Suppressor macrophage (primary cell): ENCODE results near the gene HSD11B2.
A peak's percentile ranks its signal among the peaks of the same experiment; 100 is the strongest.

ENCODE experiments used
- DNase-seq, 4 experiments: peaks; one replicate each; pipeline ENCODE4 v3.0.0-alpha.2; 2020 to 2022

HSD11B2 gene

DNA sequence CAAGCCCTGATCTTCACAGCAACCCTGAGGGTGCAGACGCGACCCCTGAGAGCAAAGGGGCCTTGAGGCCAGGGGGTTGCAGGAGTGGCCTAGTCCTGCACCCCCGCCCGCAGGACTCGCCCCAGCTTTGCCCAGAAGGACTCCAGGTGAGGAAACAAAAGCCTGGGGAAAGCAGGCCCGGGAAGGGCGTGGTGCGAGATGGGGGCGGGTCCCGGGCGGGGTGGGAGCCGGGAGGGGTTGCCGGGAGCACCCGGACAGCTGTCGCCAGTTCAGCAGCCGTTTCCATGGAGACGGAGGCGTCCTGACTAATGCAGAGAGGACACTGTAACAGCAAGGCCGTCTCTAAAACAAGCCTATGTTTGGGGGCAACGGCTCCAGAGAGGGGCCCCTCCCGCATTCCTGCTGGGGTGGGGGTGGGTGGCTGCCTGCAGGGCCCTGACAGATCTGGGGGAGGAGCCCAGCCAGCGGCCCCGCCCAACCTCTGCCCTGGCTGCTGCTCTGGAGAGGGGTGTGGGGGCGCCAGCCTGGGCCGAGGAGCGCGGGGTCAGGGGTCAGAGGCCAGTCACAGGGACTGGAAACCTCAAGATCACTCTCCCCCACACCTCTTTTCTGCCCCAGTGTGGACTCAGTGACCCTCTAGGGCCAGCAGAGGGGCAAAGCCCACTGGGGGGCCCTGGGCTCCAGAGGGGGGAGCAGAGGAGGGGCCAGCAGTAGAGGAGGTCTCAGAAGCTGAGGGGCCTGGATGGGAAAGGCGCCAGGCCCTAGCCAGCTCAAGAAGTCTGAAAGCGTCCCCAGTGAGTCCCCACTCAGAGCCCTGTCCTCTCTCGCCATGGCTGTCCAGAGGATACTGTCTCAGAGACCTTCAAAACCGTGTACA is 34.5 kb upstream of the HSD11B2 start:
- DNase-seq, result peak in 1 of 4 experiments; percentile 26

DNA sequence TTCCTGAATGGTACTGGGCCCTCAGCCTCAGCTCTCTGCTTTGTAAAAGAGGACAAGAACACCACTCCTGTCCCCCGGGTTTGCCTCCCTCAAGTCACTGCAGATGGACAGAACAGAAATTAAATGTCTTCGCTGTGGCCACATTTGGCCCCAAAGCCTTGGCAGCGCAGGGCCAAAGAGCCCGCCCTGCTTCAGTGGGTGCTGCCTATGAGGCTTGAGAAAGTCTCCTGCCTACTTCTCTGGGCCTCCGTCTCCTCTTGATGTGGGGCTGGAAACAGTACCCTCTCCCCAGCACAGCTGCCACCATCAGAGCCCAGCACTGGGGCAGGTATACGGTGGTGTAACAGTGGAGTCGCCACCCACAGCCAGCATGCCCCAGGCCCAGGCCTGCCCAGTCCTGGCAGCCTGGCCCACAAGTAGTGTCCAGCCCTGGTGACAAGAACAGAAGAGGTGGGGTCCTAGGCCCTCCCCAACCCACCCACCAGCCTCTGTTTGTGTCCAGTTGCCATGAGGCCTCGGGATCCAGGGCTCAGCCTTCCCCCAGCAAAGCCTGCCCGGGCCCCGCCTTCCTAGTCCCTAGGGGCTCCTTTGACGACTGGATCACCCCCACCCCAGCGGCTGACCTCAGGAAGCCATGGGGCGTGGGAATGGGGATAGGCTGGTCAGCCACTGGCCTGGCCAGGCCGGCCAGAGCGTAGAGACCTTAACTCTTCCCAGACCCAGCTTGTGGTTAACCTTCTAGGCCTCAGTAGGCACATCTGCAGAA is 33.7 kb upstream of the HSD11B2 start:
- DNase-seq, result no peak

DNA sequence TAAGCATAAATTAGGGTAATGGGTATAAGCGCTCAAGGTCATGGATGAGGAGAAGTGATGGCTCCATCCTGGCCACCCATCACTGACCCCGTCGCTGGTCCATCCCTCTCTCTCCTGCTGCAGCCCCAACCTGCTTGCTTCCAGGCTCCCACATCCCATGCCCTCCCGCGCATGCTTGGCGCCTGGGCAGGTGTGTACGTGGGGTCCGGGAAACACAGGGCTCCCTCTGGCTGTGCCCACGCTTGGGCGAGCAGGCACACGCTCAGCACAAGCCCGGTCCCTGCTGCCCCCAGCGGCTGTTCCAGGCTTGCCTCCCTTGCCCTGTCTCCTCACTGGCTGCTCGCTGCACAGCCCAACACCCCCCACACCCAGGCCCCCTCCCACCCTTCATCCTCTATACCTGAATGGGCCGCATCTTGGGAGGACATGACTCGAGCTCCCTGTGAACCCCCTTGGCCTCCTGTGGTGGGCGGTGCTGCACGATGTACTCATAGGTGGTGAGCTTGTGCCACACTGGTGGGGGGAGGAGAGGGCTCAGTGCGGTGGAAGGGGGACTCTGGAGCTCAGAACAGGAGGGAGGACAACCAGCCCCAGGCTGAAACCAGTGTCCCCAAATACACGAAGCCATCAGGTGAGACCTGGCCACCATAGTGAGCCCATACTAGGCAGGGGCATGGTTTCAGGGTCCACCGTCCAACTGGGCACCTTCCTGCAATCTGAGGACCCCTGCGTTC is 32.9 kb upstream of the HSD11B2 start:
- DNase-seq, result no peak

DNA sequence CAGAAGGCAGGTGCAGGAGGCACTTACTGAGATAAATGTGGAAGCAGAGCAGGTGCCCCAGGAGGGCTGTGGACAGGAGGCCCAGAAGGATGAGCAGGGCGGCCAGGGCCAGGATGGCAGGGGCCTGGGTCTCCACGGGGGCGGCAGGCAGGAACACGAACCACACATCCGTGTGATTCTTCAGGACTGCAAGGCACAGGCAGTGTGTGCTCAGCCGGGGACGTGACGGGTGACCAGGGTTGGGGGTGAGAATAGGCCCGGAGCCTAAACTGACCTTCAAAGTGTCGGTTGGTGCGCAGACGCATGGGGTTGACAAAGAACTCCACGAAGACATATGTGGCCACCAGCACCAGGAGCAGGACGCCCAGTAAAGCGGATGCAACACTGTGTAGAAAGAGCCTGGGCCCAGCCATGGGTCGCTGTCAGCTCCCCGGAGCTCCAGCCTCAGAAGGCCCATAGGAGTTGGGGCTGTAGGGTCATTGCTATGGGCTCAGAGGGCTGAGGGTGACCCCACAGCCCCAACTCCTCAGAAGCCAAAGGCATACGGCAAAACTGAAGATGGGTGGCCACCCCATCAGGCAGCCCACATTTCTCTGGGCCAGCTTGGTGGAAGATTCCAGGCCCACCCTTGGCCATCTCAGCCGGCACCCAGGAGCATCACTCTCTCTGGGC is 32.2 kb upstream of the HSD11B2 start:
- DNase-seq, result no peak

DNA sequence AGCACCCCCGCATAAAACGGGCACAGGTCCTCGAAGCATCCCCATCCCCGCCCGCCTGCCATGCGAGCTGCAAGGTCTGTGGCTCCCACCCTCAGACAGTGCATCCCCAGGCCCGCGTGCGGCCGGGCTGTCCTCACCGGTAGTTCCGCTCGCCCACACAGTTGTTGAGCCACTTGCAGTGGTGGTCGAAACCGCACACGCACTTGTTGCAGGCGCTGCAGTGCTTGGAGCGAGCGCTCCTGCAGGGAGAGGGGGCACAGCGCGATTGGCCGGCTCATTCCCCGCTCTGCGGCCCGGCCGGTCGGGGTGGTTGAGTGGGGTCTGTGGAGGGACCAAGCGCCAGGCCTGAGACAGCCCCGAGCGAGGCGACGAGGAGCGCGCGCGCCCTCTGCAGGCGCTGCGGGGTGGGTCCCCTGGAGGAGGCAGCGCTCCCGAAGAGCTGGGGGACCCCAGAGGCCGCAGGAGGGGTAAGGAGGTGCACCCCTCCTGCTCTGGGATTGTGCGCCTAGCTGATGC is 31.6 kb upstream of the HSD11B2 start:
- DNase-seq, result peak; percentile 52 to 79 (median 68)

DNA sequence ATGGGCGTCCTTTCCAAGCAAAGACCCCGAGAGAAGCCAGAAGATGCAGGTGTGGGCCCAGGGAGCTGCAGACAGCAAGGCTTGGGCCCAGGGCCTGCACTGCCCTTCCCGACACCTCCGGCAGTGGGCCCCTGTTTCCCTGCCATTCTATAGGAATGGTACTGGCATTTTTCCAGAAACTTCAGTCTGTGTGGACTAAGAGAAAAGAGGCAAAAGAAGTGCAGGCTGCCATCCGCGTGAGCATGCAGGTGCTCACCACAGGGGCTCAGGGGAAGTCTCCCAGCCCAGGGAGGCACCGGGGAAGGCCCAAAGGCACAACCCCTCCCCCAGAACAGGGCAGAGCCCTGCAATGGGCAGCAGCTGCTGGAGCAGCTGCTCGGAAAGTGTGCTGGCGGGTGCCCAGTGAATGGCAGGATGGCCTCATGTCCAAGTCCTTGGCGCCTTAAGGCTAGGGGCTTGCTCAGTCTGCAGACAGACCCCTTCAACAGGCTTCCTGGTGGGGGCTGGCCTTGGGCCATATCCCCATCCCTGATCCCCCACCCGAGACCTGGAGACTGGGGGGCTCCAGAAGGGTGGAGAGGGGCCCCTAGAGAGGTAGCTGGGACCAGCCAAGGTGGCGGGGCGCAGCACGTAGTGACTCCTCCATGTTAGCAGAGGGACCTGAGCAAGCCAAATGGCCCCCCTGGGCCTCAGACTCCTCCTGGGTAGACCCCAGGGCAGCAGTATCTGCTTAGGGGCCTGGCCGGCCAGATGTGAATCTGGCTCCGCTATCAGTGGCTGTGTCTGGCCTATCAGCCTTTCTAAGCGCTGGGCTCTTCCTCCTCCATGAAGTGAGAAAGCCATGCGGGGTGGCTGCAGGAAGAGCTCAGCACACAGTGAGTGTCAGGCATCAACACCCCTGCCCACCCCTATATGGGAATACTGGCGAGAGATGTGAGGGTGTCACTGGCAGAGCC is 30.9 kb upstream of the HSD11B2 start:
- DNase-seq, result no peak

DNA sequence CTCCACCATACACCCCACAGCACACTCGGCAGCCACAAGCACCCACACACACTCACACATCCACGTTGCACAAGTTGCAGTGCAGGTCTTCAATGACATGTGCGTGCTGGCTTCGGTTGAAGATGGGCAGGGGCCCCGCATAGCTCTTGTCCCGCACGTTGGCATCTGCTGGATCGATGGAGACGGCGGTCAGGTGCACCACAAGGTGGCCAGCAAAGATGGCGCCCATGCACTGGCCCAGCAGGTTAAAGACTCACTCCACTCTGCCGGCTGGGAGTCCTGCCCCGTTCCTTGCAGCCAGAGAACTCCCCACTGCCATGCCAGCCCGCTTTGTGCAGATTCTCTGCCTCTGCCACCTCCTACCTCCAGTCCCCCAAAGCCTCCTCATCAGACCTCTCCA is 30.0 kb upstream of the HSD11B2 start:
- no peak for DNase-seq

DNA sequence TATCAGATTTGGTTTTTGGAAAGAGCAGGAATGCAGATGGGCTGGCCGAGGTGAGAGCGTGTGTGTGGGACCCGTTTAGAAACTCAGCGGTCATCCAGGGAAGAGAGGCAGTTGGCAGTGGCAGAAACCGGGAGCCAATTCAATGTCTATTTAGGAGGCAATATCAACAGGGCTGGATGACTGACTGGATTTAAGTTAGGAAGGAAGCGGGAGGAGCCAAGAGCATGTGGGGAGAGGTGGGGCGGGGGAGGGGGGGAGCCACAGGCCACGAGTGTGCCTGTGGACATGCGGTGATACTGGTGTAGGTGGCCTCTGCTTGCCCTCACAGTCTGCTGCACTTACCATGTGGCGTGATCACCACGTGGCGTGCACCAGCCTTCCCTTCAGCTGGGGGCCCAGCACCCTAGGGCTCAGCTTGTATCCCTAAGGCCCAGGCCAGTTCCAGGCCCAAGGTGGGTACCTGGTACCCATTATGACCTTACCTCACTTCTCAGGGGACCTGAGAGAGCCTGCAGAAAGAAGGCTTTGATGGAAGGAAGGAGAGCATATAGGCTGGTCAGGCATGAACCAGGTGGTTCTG is 26.9 kb upstream of the HSD11B2 start:
- no peak for DNase-seq

DNA sequence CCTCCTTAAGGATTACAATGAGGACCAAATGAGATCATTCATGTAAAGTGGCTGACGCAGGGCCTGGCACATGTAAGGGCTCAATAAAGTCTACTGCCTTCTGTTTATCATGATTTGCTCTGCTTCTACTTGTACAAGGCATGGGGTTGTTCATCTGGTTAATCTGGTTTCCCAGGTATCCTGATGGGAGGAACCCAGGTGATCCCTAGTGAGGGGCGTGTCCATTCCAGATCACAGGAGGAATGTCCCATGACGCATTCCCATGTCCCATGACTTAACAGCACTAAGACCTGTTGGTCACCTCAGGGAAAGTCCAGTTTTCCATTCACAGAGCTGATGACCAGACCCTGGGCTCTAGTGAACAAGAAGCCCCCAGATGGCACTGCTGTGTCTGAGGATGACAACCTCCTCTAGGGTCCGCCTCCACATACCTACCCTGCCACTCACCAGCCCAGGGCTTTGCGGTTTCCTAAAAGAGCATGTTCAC is 26.1 kb upstream of the HSD11B2 start:
- DNase-seq, result no peak

DNA sequence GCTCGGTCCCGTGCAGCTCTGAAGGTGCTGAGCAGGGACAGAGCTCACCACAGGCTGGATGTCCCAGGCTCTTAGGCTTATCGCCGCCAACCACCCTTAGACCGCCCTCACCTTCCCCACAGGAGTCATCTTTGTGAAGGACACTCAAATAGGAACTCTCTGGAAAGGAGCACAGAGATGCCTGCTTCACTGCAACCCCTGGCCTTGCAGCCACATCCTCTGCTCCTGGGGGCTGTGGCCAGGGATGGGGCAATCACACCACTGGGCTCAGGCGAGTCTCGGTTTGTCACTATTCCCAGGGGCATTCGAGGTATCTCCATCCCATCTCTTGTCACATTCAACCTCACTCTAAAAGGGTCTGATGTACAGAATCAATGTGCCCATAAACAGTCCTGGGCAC is 25.6 kb upstream of the HSD11B2 start:
- no peak for DNase-seq

DNA sequence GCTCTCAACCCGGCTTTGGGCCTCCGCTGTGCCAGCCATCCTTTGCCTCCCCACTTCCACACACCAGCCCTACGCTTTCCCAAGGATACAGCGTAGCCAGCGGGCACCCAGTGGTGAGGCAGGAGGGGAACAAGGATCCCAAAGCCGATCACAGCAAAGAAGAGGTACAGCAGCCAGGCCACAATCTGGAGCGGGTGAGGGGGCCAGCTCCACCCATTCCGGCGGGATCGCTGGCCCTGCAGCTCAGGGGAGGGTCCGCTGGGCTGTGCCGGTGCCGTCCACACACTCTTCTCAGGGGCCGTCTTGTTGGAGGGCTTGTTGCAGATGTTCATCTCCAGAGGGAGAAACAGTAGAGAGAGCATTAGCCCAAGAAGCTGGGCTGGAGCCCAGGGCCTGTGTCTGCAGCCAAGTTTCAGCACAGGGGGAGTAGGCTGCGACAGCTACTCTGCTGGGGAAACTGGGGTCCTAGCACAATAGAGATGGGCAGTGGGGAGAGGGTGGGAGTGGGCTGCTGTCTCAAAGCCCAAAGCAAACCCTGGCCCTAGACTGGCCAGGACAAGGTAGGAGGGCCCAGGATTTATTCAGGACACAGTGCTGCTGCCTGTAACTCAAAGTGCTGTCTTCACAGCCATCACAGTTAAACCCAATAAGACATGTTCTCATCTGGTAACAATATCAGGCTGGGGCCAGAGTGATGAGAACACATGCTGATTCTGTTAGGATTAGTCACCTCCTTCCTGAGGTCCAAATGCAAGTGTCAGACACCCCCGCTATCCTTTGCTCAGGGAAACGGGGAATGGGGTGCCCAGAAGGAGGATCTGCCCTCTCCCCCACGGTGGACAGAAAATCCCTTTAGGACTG is 24.6 kb upstream of the HSD11B2 start:
- peak in 1 of 4 experiments; percentile 36 for DNase-seq

DNA sequence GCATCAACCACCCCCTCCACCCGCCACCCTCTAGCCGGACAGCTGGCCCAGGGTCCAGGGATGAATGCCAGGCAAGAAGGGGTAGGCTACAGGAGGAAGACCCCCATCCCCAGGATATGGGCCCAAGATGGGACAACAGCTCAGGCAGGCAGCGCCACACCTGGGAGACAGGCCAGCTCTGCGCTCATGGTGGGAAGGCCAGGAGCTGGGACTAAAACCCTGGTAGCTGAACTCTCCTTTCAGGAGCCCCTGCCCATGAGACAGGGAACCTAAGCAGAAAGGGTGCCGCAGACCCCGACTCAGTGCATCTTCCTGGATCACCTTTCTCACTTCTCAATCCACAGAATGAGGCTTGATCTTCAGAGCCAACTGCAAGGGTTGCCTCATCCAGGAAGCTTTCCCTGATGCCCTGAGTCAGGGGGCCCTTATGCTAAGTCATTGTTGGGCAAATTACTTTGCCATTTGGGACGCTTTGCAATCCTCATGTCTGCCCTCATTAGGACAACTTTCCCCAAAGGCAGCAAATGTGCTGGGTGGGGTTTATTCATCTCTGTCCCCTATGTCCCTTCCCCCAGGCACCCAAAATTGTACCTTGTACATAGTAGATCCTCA is 23.6 kb upstream of the HSD11B2 start:
- DNase-seq, result no peak

DNA sequence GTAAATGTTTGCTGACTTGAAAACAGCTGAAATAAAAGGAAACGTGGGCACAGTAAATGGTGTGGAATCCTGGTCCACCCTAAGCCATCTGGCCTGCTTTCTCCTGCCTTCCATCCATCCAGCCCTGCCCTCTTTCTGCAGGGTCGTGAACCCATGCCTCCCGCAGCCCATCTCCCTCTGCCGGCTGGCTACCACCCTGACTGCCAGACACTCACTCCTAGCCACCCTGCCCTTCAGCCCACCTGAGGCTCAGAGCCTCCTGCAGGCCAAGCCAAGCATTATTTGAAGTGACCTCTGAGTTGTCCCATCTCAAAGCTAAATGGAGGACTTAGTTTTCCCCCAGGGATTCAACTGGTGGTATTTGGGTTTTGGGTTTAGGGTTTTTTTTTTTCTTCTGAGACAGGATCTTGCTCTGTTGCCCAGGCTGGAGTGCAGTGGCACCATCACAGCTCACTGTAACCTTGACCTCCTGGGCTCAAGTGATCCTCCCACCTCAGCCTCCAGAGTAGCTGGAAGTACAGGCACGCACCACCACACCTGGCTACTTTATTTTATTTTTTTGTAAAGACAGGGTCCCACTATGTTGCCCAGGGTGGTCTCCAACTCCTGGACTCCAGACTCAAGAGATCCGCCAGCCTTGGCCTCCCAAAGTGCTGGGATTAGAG is 23.0 kb upstream of the HSD11B2 start:
- no peak for DNase-seq

DNA sequence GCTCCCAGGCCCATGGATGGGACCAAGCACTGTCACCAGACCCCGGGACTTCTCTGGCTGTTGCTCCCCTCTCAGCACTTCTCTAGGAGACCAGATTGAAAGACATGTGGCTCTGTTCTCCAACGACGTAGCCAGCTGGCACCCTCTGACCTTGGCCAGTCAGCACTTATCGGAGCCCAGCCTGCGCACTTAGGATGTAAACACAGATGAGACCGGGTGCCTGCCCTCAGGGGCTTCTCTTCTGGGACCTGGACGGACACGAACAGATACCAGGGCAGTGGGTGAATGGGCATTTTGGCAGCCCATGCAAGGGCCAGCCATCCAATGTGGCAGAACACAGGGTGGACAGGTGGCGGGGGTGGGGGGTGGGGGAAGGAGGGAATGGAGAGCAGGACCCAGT is 21.3 kb upstream of the HSD11B2 start:
- DNase-seq, result no peak

DNA sequence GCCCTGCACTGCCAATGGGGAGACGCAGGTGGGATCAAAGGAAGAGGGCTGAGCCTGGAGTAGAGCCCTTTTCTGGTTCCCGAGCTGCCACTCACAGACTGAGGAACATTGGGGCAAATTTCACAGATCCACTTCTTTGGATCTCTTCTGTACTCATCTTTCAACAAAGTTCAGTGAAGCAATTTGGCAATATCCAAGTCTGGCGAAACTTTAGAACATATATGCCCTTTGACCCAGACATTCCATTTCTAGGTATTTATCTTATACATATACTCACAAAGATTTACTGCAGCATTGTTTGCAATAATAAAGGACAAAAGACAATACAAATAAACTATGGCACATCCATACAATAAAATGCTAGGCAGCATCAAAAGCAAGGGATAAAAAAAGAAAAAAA is 19.6 kb upstream of the HSD11B2 start:
- DNase-seq, result no peak

DNA sequence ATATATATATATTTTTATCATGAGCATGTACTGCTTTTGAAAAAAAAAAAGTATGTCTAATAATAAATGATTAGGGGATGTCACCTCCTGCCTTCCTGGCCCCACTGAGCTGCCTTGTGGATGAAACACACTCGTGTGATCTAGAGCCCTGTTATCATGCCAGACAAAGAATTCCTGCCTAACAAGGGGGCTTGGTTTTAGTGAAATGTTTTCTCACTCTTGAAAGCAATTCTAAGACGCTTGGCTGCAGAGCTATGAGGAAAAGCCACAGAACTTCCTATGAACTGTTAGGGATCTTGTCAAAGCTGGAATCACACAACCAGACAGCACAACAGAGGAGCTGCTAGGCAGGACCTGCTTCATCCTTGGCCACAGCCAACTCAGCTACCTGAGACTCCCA is 18.6 kb upstream of the HSD11B2 start:
- DNase-seq, result no peak

DNA sequence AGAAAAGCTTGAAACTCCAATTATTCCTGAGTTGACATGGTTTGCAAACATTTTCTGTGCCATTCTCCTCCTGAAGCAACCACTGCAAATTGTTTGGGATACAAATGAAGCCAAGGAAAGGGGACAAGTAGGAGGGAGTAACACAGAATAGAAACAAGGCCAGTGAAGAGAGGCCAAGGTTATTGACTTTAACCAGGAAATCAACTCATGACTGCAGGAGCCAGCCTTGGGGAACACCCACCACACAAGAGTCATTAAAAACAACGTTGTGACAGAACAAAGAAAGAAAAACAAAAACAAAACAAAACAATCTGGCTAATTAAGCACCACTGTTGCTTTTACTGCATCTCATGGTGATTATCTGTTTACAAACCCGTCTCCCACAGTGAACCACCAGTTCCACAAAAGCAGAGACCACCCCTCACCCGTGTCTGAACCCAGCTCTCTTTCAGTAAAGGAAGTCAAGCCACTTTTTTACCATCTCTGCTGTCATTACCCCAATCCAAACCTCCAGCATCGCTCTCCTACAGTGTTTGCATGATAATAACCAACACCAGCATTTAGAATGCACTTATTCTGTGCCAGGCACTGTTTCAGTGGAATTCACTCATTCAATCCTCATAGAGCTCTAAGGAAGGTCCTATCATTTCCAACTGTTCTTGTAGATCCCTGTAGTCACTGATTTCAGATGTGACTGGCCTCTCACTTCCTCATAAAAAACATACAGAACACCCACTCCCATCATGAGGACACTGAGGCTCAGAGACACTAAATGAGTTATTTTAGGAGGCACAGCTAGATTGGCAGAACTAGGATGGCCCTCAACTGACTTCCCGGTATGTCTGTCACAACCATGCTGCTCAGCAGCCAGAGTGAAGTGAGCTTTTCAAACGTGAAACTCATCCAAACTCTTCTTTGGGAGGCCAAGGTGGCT is 16.7 kb upstream of the HSD11B2 start:
- peak; percentile 53 to 79 (median 66) for DNase-seq
